SK-N-SH (cell line): ENCODE measurements around the gene ANKMY1. TPM values are rescaled to one million over a fixed set of nuclear protein-coding genes. Genes with fewer than 3 reads are reported as not detected.
A peak's percentile ranks its signal among the peaks of the same experiment; 100 is the strongest.

Experiments used
- CTCF ChIA-PET: fragments of 300-600, 350-600 bp; formaldehyde crosslinking; extraction: SDS; loops from one replicate; lab custom pipeline; 2021; lab: Yijun Ruan, JAX
- POLR2A ChIA-PET: fragments of 350-600 bp; sonication (Branson Sonifier 250); formaldehyde crosslinking; extraction: SDS; loops from one replicate; lab custom pipeline; 2020; ENCODE audit warnings: antibody characterized with exemption, inconsistent platforms; lab: Yijun Ruan, JAX
- DNase-seq: peaks from one replicate; pipeline ENCODE4 v3.0.0; 2012
- H2AFZ ChIP-seq: fragments of 200-600 bp; sonication (generic); 2 replicates; pipeline ENCODE4 v1.8.1; 2016; ENCODE audit warnings: antibody characterized with exemption, mild to moderate bottlenecking, low read depth
- H3F3A ChIP-seq: fragments of 200-600 bp; sonication (generic); replicated peaks from 2 replicates; pipeline ENCODE3; 2016; ENCODE audit warnings: antibody characterized with exemption, mild to moderate bottlenecking; ENCODE audit not compliant: insufficient read depth
- H3K27ac ChIP-seq, 2 experiments: fragments of 200-500 bp in 1 of 2; fragments of 200-600 bp in 1 of 2; sonication (Bioruptor generic) in 1 of 2; sonication (generic), shearing (Covaris generic) in 1 of 2; 2 replicates each; pipeline versions ENCODE4 v1.5.1 to v1.6.1; 2014 to 2016; ENCODE audit warnings: low read depth in 2 of 2, inconsistent platforms in 1 of 2, low read length in 1 of 2, mild to moderate bottlenecking in 1 of 2, mixed read lengths in 1 of 2
- H3K27me3 ChIP-seq: fragments of 200-600 bp; sonication (generic), shearing (Covaris generic); 2 replicates; pipeline ENCODE4 v1.6.1; 2016; ENCODE audit warnings: mixed run types; ENCODE audit not compliant: insufficient read depth
- H3K36me3 ChIP-seq, 2 experiments: fragments of 200-500 bp in 1 of 2; fragments of 200-600 bp in 1 of 2; sonication (Bioruptor generic) in 1 of 2; sonication (generic) in 1 of 2; replicated peaks in 1 of 2; 2 replicates each; pipeline versions ENCODE3 to v1.5.1; 2014 to 2016; ENCODE audit warnings: low read length in 1 of 2, mild to moderate bottlenecking in 1 of 2; ENCODE audit not compliant: insufficient read depth in 2 of 2, control insufficient read depth in 1 of 2
- H3K4me1 ChIP-seq, 2 experiments: fragments of 200-500 bp in 1 of 2; fragments of 200-600 bp in 1 of 2; sonication (Bioruptor generic) in 1 of 2; sonication (generic), shearing (Covaris generic) in 1 of 2; 2 replicates each; pipeline versions ENCODE4 v1.5.1 to v1.6.1; 2014 to 2016; ENCODE audit warnings: low read depth in 1 of 2, low read length in 1 of 2, mixed run types in 1 of 2; ENCODE audit not compliant: insufficient read depth in 2 of 2, control insufficient read depth in 1 of 2
- H3K4me2 ChIP-seq: fragments of 200-600 bp; sonication (generic), shearing (Covaris generic); 2 replicates; pipeline ENCODE4 v1.6.1; 2017; ENCODE audit warnings: mixed run types
- H3K4me3 ChIP-seq, 2 experiments: fragments of 200-500 bp in 1 of 2; fragments of 200-600 bp in 1 of 2; sonication (Bioruptor generic) in 1 of 2; sonication (generic), shearing (Covaris generic) in 1 of 2; 2 replicates each; pipeline versions ENCODE4 v1.5.1 to v1.8.1; 2014 to 2016; ENCODE audit warnings: low read depth in 2 of 2, inconsistent platforms in 1 of 2, low read length in 1 of 2, mild to moderate bottlenecking in 1 of 2, mixed read lengths in 1 of 2, moderate library complexity in 1 of 2
- H3K79me2 ChIP-seq: fragments of 200-600 bp; sonication (generic); 2 replicates; pipeline ENCODE4 v1.8.1; 2017; ENCODE audit warnings: mild to moderate bottlenecking; ENCODE audit not compliant: insufficient read depth
- H3K9ac ChIP-seq: fragments of 200-600 bp; sonication (generic); 2 replicates; pipeline ENCODE4 v1.6.1; 2017; ENCODE audit warnings: mixed run types
- H3K9me2 ChIP-seq: fragments of 200-600 bp; sonication (generic); 2 replicates; pipeline ENCODE4 v1.6.1; 2017; ENCODE audit warnings: mixed run types
- H3K9me3 ChIP-seq: fragments of 200-600 bp; sonication (generic); 2 replicates; pipeline ENCODE4 v1.6.1; 2017; ENCODE audit warnings: mixed run types, mild to moderate bottlenecking, moderate library complexity
- H4K20me1 ChIP-seq: fragments of 200-600 bp; sonication (generic); 2 replicates; pipeline ENCODE4 v1.6.1; 2017; ENCODE audit warnings: mild to moderate bottlenecking, mixed run types; ENCODE audit not compliant: insufficient read depth
- ELF1 ChIP-seq: IDR thresholded peaks from 2 replicates; pipeline ENCODE4 v1.4.0; 2012
- GABPA ChIP-seq: IDR thresholded peaks from 2 replicates; pipeline ENCODE4 v1.4.0; 2012; ENCODE audit warnings: low read depth, mild to moderate bottlenecking
- MXI1 ChIP-seq: IDR thresholded peaks from 2 replicates; pipeline ENCODE4 v1.6.1; 2012; ENCODE audit warnings: mild to moderate bottlenecking, low read depth, low read length, improper control_type of control experiment
- RAD21 ChIP-seq: IDR thresholded peaks from 2 replicates; pipeline ENCODE4 v1.6.1; 2012; ENCODE audit warnings: mild to moderate bottlenecking, low read length
- RCOR1 ChIP-seq: fragments of 150-350 bp; IDR thresholded peaks from 2 replicates; pipeline ENCODE4 v1.6.1; 2017; ENCODE audit warnings: antibody characterized with exemption, low read length
- RXRA ChIP-seq: IDR thresholded peaks from 2 replicates; pipeline ENCODE4 v1.4.0; 2012; ENCODE audit warnings: low read depth, mild to moderate bottlenecking, borderline replicate concordance
- SMC3 ChIP-seq: IDR thresholded peaks from 2 replicates; pipeline ENCODE4 v1.6.1; 2012; ENCODE audit warnings: low read depth, low read length, improper control_type of control experiment
- TAF1 ChIP-seq: IDR thresholded peaks from 2 replicates; pipeline ENCODE4 v1.6.1; 2012; ENCODE audit warnings: low read depth, mild to moderate bottlenecking, low read length, moderate library complexity, borderline replicate concordance
- ZBTB33 ChIP-seq: IDR thresholded peaks from 2 replicates; pipeline ENCODE4 v1.4.0; 2012; ENCODE audit warnings: low read depth, borderline replicate concordance
- WGBS: methylation state at CpG from one replicate; pipeline ENCODE4 v1.1.6; 2017; ENCODE audit warnings: low lambda C conversion rate; 5-methylcytosine and 5-hydroxymethylcytosine counted together
- polyA plus RNA-seq, 3 experiments: library from polyadenylated mRNA; depleted of rRNA; stranded (reverse); fragments of >200 nt; gene quantifications; 2 replicates each; pipeline ENCODE4 v1.2.3, GENCODE V29; 2012

ANKMY1 gene
- polyA plus RNA-seq, 1 of the 3 experiments (the other 2 are of a cell fraction): 12.1 TPM

GRCh38 chr2:240508832-240509545 lies 48.8 kb downstream of the ANKMY1 start (continued):
- TF ChIP-seq GABPA (no peak), ZBTB33 (no peak)

GRCh38 chr2:240507778-240508251 lies 50.0 kb downstream of the ANKMY1 start:
- WGBS: 92% methylated on average over 2 of the region's 11 CpGs
- H3K27ac ChIP-seq: no peak overlapping the region
- H3K4me3 ChIP-seq: no peak overlapping the region
- no peak overlapping the region for H2AFZ ChIP-seq
- H3F3A ChIP-seq: no peaks in the 10 kb centered on the region
- TF ChIP-seq ELF1 (no peak), RXRA (no peak), RAD21 (no peak), SMC3 (no peak), ZBTB33 (no peak), RCOR1 (no peak), MXI1 (no peak), TAF1 (no peak)
- H4K20me1 ChIP-seq: no peaks in the 10 kb centered on the region
- no peaks in the 10 kb centered on the region for H3K9me2 ChIP-seq
- H3K9me3 ChIP-seq: no peaks in the 10 kb centered on the region
- H3K4me1 ChIP-seq: no peaks in the 10 kb centered on the region
- H3K9ac ChIP-seq: no peak overlapping the region
- ChIA-PET POLR2A (no interaction called here), CTCF (interaction anchor here (0.6 to 1.4 kb wide), 2 partner anchors 9 to 14 kb away, joined by 3 to 4 read pairs; no protein-coding TSS in a partner anchor)
- H3K36me3 ChIP-seq: peaks cover 0 to 12% of the 10 kb centered on the region in 2 experiments
- no peak overlapping the region for H3K4me2 ChIP-seq
- no peaks in the 10 kb centered on the region for H3K79me2 ChIP-seq
- peak; percentile 10 for DNase-seq
- no peaks in the 10 kb centered on the region for H3K27me3 ChIP-seq
